Measurements from ENCODE around the gene ICE2.

Gene ICE2

DNA sequence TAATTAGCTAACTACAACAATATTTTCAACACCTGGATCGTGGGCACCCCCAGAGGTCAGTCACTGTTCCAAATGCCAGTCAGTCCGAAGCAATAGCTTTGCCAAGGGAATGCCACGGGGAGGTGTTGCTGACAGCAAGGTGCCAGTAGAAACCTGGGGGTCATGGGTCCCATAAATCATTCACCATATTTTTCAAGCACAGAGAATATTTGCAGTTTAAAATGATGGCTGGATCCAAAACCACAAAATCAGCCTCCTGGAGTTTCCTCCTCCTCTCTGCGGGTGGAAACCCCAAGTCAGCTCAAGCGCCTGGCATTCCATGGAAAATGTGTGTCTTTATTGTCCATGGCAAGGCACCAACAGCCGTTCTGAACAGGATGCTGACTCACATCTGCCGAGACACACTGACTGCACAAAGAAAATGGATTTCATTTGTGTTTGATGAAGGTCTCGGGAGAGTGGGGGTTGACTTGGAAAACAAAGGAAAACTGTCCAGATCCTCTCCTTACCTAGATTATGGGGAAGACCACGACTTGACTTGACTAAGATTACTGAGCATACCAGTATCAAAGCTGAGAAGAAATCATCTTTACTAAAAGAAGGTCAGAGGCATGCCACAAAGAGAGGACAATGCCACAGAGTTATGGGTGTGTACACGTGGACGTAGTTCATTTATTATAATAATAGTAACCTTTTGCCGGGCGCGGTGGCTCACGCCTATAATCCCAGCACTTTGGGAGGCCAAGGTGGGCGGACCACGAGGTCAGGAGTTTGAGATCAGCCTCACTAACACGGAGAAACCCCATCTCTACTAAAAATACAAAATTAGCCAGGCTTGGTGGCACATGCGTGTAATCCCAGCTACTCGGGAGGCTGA lies 107.5 kb downstream of the ICE2 start:
- TF ChIP-seq, protein P1, sequence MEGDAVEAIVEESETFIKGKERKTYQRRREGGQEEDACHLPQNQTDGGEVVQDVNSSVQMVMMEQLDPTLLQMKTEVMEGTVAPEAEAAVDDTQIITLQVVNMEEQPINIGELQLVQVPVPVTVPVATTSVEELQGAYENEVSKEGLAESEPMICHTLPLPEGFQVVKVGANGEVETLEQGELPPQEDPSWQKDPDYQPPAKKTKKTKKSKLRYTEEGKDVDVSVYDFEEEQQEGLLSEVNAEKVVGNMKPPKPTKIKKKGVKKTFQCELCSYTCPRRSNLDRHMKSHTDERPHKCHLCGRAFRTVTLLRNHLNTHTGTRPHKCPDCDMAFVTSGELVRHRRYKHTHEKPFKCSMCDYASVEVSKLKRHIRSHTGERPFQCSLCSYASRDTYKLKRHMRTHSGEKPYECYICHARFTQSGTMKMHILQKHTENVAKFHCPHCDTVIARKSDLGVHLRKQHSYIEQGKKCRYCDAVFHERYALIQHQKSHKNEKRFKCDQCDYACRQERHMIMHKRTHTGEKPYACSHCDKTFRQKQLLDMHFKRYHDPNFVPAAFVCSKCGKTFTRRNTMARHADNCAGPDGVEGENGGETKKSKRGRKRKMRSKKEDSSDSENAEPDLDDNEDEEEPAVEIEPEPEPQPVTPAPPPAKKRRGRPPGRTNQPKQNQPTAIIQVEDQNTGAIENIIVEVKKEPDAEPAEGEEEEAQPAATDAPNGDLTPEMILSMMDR (IDR thresholded peaks at IDR 0.05; ENCODE audit: borderline replicate concordance, insufficient read depth, low read depth, low read length): no peak
- H3K4me3 ChIP-seq (ENCODE audit: low read depth, low read length): no peak overlapping the region

DNA sequence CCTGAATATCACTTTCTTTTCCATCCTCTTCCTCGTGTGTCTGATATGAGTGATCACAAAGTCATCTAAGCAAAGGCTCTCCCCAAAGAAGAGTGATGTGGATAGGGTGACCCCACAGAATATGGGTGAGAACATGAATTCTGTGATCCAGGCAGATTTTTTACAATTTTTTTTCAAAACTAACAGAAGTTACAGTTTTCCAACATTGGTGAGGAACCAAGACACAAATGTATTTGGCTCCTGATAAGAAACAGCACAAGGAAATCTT lies 108.1 kb downstream of the ICE2 start:
- TF ChIP-seq, protein P1 (IDR thresholded peaks at IDR 0.05; ENCODE audit: borderline replicate concordance, insufficient read depth, low read depth, low read length): no peak
- H3K4me3 ChIP-seq (ENCODE audit: low read depth, low read length): no peak overlapping the region

DNA sequence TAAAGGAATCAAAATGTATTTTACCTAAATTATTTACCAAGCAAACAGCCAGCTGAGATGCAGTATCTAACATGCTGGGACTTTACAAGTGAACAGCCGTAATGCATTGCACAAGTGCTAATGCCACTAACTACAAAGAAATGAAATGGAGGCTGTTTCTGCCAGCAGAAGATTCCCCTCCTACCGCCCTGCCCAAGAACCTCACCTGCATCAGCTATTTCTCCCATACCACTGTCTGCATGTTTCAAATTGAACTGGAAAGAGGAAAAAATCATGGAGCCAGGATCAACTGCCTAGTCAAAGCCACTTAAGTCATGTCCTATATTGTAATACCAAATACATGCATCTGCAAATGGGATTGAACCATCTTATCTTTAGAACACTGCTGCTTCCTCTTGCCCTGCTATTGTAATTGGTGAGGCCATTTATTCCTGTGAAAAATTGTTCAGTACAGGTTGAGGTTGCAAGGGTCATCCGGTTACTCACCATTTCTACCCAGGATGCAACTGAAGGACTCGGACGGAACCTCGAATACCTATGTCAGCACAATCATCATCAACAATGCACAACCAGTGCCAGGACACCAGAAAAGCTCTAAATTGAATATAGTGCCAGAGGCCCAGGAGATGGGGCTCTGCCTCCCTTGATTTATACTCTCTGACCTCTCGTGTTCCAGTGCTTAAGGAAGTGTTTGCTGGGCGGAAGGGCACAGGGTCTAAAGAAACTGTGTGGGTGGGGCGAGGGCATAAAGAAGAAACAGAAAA lies 108.7 kb downstream of the ICE2 start:
- no peak overlapping the region for H3K4me3 ChIP-seq (ENCODE audit: low read depth, low read length)
- TF ChIP-seq, protein P1 (IDR thresholded peaks at IDR 0.05; ENCODE audit: borderline replicate concordance, insufficient read depth, low read depth, low read length): no peak

DNA sequence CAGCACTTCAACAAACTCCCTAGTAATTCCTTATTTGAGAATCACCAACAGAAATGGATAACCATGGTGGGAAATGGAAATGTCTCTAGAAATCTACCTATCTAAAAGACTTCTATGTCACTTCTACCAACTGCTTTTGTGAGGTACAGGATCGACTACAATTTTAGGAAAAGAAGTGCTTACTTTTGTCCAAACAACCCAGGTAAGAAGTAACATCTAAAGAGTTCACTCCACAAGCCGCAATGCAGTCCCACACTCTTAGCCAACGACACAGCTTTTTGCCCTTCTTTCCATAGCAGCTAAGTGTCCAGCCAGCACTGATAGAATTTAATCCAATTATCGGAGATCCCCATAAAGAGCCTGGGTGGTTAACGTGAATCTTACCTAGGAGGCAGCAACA lies 109.2 kb downstream of the ICE2 start:
- H3K4me3 ChIP-seq (ENCODE audit: low read depth, low read length): no peak overlapping the region
- TF ChIP-seq, protein P1 (IDR thresholded peaks at IDR 0.05; ENCODE audit: borderline replicate concordance, insufficient read depth, low read depth, low read length): no peak
